Karpas-422 (cell line): ENCODE measurements around the gene MRPL34. TPM values are rescaled to one million over a fixed set of nuclear protein-coding genes. Genes with fewer than 3 reads are reported as not detected.

ENCODE experiments used
- DNase-seq: peaks from one replicate; pipeline ENCODE4 v3.0.0-alpha.2; 2015
- H2AFZ ChIP-seq: fragments of 200-600 bp; sonication (generic); 2 replicates; pipeline ENCODE4 v1.6.1; 2014; ENCODE audit warnings: antibody characterized with exemption, low read length, mixed read lengths
- H3K27ac ChIP-seq: fragments of 200-600 bp; sonication (generic); 2 replicates; pipeline ENCODE4 v1.5.1; 2014; ENCODE audit warnings: mild to moderate bottlenecking, low read length, moderate library complexity
- H3K27me3 ChIP-seq: fragments of 200-600 bp; sonication (generic); 2 replicates; pipeline ENCODE4 v1.6.1; 2014; ENCODE audit warnings: low read length, mixed read lengths
- H3K36me3 ChIP-seq: fragments of 200-600 bp; sonication (generic); 2 replicates; pipeline ENCODE4 v1.6.1; 2014; ENCODE audit warnings: low read length, mixed read lengths; ENCODE audit not compliant: insufficient read depth
- H3K4me1 ChIP-seq: fragments of 200-600 bp; sonication (generic); 2 replicates; pipeline ENCODE4 v1.6.1; 2014; ENCODE audit warnings: mild to moderate bottlenecking, low read length, mixed read lengths
- H3K4me2 ChIP-seq: fragments of 200-600 bp; sonication (generic); 2 replicates; pipeline ENCODE4 v1.6.1; 2014; ENCODE audit warnings: low read length, low read depth, mild to moderate bottlenecking; ENCODE audit not compliant: poor library complexity, severe bottlenecking
- H3K4me3 ChIP-seq: fragments of 200-600 bp; sonication (generic); 2 replicates; pipeline ENCODE4 v1.5.1; 2014; ENCODE audit warnings: mild to moderate bottlenecking, antibody characterized with exemption, low read length, mixed read lengths
- H3K79me2 ChIP-seq: fragments of 200-600 bp; sonication (generic); 2 replicates; pipeline ENCODE4 v1.6.1; 2014; ENCODE audit warnings: mild to moderate bottlenecking, low read length, mixed read lengths
- H3K9ac ChIP-seq: fragments of 200-600 bp; sonication (generic); 2 replicates; pipeline ENCODE4 v1.6.0; 2014; ENCODE audit warnings: low read length
- H3K9me2 ChIP-seq: fragments of 200-600 bp; sonication (generic), shearing (Covaris generic); replicated peaks from 2 replicates; pipeline ENCODE4 v1.6.0; 2014; ENCODE audit warnings: mild to moderate bottlenecking, low read length, moderate library complexity; ENCODE audit not compliant: insufficient read depth
- H3K9me3 ChIP-seq: fragments of 300-700, 200-600 bp; sonication (generic); 2 replicates; pipeline ENCODE4 v1.6.1; 2014; ENCODE audit warnings: low read length, mixed read lengths
- H4K20me1 ChIP-seq: fragments of 200-600 bp; sonication (generic); 2 replicates; pipeline ENCODE4 v1.6.1; 2014; ENCODE audit warnings: mild to moderate bottlenecking, antibody characterized with exemption, low read length, low read depth; ENCODE audit not compliant: insufficient read depth
- total RNA-seq: library from RNA; depleted of rRNA; stranded (reverse); fragments of >200 nt; shearing (Covaris generic); gene quantifications from 2 replicates; pipeline ENCODE4 v1.2.3, GENCODE V29; 2014; ENCODE audit warnings: low replicate concordance

MRPL34 gene
- total RNA-seq, 1 experiment from 2014 or later = 34.0 TPM

DNA sequence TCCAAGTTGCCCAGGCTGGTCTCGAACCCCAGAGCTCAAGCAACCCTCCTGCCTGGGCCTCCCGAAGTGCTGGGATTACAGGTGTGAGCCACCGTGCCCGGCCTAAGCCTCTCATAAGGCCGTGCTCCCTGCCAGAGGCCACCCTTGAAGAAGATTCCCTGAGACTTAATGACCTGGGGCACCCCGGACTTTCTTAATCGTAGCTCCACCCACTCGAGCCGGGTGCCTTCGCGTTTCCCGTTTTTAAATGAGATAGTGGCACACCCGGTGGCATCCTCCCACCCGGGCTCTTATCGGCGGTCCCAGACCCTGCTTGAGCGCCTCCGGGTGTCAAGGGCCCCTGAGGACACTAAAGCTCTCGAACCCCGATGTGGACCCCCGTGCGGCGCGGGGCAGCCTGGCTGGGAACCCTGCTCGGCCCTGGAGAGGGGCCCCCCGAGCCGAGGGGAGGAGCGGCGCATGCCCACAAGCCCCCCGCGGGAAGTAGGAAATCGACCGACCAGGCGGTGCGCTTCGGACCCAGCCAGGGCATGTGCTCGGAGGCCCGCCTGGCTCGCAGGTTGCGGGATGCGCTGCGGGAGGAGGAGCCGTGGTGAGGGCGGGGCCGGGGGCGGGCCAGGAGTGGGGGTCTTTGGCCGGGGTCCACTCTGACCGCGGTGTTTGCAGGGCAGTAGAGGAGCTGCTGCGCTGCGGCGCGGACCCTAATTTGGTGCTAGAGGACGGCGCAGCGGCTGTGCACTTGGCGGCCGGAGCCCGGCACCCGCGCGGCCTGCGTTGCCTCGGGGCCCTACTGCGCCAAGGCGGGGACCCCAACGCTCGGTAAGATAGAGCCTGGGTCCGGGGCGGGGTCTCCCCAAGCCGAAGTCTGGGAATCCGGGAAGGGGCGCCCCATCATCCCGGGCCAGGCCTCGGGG, 24.0 kb upstream of the MRPL34 start, which contains the start of gene ANKLE1:
TSS of gene ANKLE1 (plus strand) at position 511 of the 914 bp plus-strand sequence. CDS start at position 531, 20 bp downstream.
- Histone ChIP-seq H2AFZ (peak within 1 kb of the TSS; percentile 81; the same call in 1 of the 2 replicates), H3K79me2 (peaks cover 15% of the 10 kb centered on the region; the same call in 1 of the 2 replicates), H3K9me2 (no peaks in the 10 kb centered on the region), H3K27ac (peak within 1 kb of the TSS; percentile 78), H3K4me1 (peaks cover 23% of the 10 kb centered on the region), H3K36me3 (peaks cover 25% of the 10 kb centered on the region), H3K4me2 (peak within 1 kb of the TSS; percentile 90), H4K20me1 (peaks cover 12% of the 10 kb centered on the region), H3K4me3 (peak within 1 kb of the TSS; percentile 73), H3K27me3 (no peaks in the 10 kb centered on the region), H3K9ac (peak within 1 kb of the TSS; percentile 87), H3K9me3 (no peaks in the 10 kb centered on the region)
- peak; percentile 93 for DNase-seq

DNA sequence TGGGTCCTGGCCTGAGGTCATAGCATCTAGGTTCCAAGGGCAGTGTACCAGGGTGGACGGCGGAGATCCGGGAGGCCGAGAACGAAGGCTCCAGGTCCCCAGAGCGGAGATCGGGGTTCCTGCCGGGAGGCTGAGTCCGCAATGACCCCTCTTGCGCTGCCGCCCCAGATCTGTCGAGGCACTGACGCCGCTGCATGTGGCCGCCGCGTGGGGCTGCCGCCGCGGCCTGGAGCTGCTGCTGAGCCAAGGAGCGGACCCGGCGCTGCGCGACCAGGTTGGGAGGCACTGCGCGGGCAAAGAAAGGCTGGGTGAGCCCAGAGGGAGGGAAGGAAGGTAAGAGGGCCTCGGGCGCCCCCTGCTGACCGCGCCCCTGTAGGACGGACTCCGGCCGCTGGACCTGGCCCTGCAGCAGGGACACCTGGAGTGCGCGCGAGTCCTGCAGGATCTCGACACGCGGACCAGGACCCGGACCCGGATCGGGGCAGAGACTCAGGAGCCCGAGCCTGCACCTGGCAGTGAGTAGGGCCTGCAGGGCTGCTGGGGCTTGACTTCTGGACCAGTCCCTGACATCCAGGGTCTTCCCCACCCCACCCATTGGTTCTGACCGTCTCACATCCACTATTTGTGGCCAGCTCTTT, 23.1 kb upstream of the MRPL34 start:
- H3K9ac ChIP-seq = peak overlapping the region; percentile 87

DNA sequence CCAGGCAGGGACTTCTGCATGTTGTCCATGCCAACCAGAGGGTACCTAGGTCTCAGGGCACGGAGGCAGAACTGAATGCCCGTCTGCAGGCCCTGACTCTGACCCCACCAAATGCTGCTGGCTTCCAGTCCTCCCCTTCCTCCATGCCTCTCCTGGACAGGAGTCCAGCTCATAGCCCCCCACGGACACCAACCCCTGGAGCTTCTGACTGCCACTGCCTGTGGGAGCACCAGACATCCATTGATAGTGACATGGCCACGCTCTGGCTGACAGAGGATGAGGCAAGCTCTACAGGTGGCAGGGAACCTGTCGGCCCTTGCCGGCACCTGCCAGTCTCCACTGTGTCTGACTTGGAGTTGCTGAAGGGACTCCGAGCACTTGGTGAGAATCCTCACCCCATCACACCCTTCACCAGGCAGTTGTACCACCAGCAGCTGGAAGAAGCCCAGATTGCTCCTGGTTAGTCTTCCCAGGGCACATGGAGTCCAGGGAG, 22.1 kb upstream of the MRPL34 start:
- peaks cover 23% of the 10 kb centered on the region for H3K4me1 ChIP-seq
- no peak overlapping the region for H2AFZ ChIP-seq
- H3K9ac ChIP-seq = no peak overlapping the region
- DNase-seq = no peak
- H3K4me2 ChIP-seq = no peak overlapping the region
- no peaks in the 10 kb centered on the region for H3K27me3 ChIP-seq
- H3K27ac ChIP-seq = no peak overlapping the region
- no peak overlapping the region for H3K4me3 ChIP-seq
- peaks cover 12% of the 10 kb centered on the region for H4K20me1 ChIP-seq
- peaks cover 25% of the 10 kb centered on the region for H3K36me3 ChIP-seq
- no peaks in the 10 kb centered on the region for H3K9me2 ChIP-seq
- no peaks in the 10 kb centered on the region for H3K9me3 ChIP-seq
- H3K79me2 ChIP-seq = peaks cover 15% of the 10 kb centered on the region; the same call in 1 of the 2 replicates

More for the DNA sequence above, 23.1 kb upstream of the MRPL34 start:
- H2AFZ ChIP-seq = peak overlapping the region; percentile 81; the same call in 1 of the 2 replicates
- H3K27ac ChIP-seq = peak overlapping the region; percentile 78
- H3K4me2 ChIP-seq = peak overlapping the region; percentile 90
- no peaks in the 10 kb centered on the region for H3K9me2 ChIP-seq
- H3K9me3 ChIP-seq = no peaks in the 10 kb centered on the region
- H3K4me3 ChIP-seq = peak overlapping the region; percentile 73
- H4K20me1 ChIP-seq = peaks cover 12% of the 10 kb centered on the region
- no peaks in the 10 kb centered on the region for H3K27me3 ChIP-seq
- H3K79me2 ChIP-seq = peaks cover 15% of the 10 kb centered on the region; the same call in 1 of the 2 replicates
- H3K36me3 ChIP-seq = peaks cover 25% of the 10 kb centered on the region
- DNase-seq = peak; percentile 94
- peaks cover 23% of the 10 kb centered on the region for H3K4me1 ChIP-seq

DNA sequence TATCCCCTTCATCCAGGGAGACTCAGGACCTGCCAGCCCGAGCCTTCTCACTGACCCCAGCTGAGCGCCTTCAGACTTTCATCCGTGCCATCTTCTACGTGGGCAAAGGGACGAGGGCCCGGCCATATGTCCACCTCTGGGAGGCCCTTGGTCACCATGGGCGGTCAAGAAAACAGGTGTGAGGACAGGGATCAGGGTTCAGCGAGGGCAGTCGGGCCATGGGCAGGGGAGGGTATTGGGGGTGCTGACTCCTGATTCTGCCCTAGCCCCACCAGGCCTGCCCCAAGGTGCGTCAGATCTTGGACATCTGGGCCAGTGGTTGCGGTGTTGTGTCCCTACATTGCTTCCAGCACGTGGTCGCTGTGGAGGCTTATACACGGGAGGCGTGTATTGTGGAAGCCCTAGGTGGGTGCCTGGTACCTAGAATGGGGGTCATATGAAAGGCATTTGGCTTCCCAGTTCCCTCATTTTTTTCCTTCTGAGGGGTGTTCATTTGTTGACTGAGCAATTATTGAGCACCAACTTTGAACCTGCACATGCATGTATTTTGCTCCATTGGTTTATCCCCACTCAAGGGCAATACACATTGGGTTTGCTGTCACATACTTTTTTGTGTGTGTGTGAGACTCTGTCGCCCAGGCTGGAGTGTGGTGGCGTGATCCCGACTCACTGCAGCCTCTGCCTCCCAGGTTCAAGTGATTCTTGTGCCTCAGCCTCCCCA, 20.1 kb upstream of the MRPL34 start:
- Histone ChIP-seq H3K4me1 (peaks cover 23% of the 10 kb centered on the region), H3K4me3 (no peak overlapping the region), H3K9me2 (no peaks in the 10 kb centered on the region), H3K27ac (no peak overlapping the region), H3K27me3 (no peaks in the 10 kb centered on the region), H3K79me2 (peaks cover 15% of the 10 kb centered on the region; the same call in 1 of the 2 replicates), H3K9me3 (no peaks in the 10 kb centered on the region), H3K36me3 (peaks cover 21% of the 10 kb centered on the region), H2AFZ (no peak overlapping the region), H3K4me2 (no peak overlapping the region), H3K9ac (no peak overlapping the region), H4K20me1 (peaks cover 12% of the 10 kb centered on the region)
- no peak for DNase-seq

DNA sequence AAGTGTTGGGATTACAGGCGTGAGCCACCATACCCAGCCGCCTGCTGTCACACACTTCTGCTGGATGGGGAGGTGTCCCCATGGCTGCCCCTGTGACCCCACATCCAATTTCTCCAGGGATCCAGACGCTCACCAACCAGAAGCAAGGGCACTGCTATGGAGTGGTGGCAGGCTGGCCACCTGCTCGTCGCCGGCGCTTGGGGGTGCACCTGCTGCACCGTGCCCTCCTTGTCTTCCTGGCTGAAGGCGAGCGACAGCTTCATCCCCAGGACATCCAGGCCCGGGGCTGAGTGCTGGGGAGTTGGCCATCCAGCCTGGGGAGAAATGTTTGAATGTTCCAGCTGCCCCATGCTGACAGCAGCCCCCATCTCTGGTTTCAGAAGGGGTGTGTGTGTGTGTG, 19.4 kb upstream of the MRPL34 start:
- Histone ChIP-seq H3K79me2 (peaks cover 15% of the 10 kb centered on the region; the same call in 1 of the 2 replicates), H3K27me3 (no peaks in the 10 kb centered on the region), H3K4me1 (peaks cover 17% of the 10 kb centered on the region), H3K4me2 (no peak overlapping the region), H2AFZ (no peak overlapping the region), H3K36me3 (peaks cover 21% of the 10 kb centered on the region), H3K9ac (no peak overlapping the region), H4K20me1 (peaks cover 12% of the 10 kb centered on the region), H3K9me2 (no peaks in the 10 kb centered on the region), H3K27ac (no peak overlapping the region), H3K4me3 (no peak overlapping the region), H3K9me3 (no peaks in the 10 kb centered on the region)
- no peak for DNase-seq

DNA sequence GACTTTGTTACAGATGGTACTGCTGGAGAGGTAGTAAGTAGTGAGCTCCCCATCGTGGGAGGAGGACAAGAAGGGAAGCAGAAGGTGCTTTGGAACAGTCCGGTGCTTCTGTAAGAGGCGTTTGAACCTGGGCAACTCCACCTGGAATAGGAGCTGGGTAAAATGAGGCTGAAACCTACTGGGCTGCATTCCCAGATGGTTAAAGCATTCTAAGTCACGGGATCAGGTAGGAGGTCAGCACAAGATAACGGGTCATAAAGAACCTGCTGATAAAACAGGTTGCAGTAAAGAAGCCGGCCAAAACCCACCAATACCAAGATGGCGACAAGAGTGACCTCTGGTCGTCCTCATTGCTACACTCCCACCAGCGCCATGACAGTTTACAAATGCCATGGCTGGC, 18.9 kb upstream of the MRPL34 start:
- peaks cover 21% of the 10 kb centered on the region for H3K36me3 ChIP-seq
- H3K9me3 ChIP-seq = no peaks in the 10 kb centered on the region
- no peaks in the 10 kb centered on the region for H3K27me3 ChIP-seq
- peaks cover 12% of the 10 kb centered on the region for H3K4me1 ChIP-seq
- H3K79me2 ChIP-seq = peaks cover 12% of the 10 kb centered on the region; the same call in 1 of the 2 replicates
- no peak overlapping the region for H3K4me3 ChIP-seq
- no peak overlapping the region for H3K27ac ChIP-seq
- H4K20me1 ChIP-seq = peaks cover 12% of the 10 kb centered on the region
- no peak overlapping the region for H3K4me2 ChIP-seq
- no peak for DNase-seq
- H3K9ac ChIP-seq = no peak overlapping the region
- no peak overlapping the region for H2AFZ ChIP-seq
- no peaks in the 10 kb centered on the region for H3K9me2 ChIP-seq

DNA sequence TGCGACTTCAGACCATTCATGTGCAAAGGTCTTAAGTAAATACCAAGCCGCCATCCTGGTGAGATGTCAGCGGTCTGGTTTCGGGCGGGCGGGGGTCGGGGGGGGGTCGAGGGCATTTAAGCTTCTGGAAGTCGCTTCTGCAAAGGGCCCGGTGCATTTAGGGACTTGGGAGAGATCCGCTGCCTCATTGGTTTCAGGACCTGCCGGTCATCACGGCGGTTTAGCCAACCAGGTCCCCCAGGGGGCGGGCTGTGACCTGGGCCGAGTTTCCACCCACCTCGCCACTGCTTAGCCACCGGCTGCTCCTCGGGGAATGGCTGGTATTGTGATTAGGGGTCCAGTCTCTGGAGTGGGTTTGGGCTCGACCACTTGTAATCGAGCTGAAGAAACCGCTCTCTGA, 16.2 kb upstream of the MRPL34 start:
- H3K79me2 ChIP-seq = peaks cover 8% of the 10 kb centered on the region
- peaks cover 4% of the 10 kb centered on the region; the same call in 1 of the 2 replicates for H4K20me1 ChIP-seq
- H3K27ac ChIP-seq = no peak overlapping the region
- no peak overlapping the region for H3K4me2 ChIP-seq
- peak; percentile 86 for DNase-seq
- peaks cover 10% of the 10 kb centered on the region for H3K4me1 ChIP-seq
- no peak overlapping the region for H3K4me3 ChIP-seq
- no peaks in the 10 kb centered on the region for H3K9me3 ChIP-seq
- peaks cover 10% of the 10 kb centered on the region for H3K36me3 ChIP-seq
- no peaks in the 10 kb centered on the region for H3K27me3 ChIP-seq
- H2AFZ ChIP-seq = no peak overlapping the region
- H3K9ac ChIP-seq = no peak overlapping the region
- H3K9me2 ChIP-seq = no peaks in the 10 kb centered on the region
